ENCODE data around the gene MATCAP1.

MATCAP1 gene

GRCh38 chr16:67156143-67156844, 27.5 kb downstream of the MATCAP1 start:
- H3K27me3 ChIP-seq (replicated peaks; ENCODE audit: insufficient read depth, low read length), result no peaks in the 10 kb centered on the region
- H3K9ac ChIP-seq (ENCODE audit: low read length), result no peak overlapping the region
- H4K20me1 ChIP-seq (ENCODE audit: insufficient read depth, low read length), result no peaks in the 10 kb centered on the region
- no peak overlapping the region for H3K27ac ChIP-seq (ENCODE audit: low read length)
- H3K36me3 ChIP-seq (replicated peaks; ENCODE audit: insufficient read depth, low read length), result no peaks in the 10 kb centered on the region
- H3K4me1 ChIP-seq (ENCODE audit: low read length), result peaks cover 18% of the 10 kb centered on the region
- H3K79me2 ChIP-seq (ENCODE audit: low read length), result peaks cover 17% of the 10 kb centered on the region
- H3K9me2 ChIP-seq (replicated peaks; ENCODE audit: insufficient read depth, low read length), result no peaks in the 10 kb centered on the region
- TF ChIP-seq CTCF (IDR thresholded peaks at IDR 0.05; ENCODE audit: low read length) (no peak), EZH2phosphoT487 (IDR thresholded peaks at IDR 0.05; ENCODE audit: low read length) (no peak), EZH2 (optimal IDR thresholded peaks at IDR 0.05; ENCODE audit: low read depth, low read length) (no peak)
- H3K4me3 ChIP-seq (ENCODE audit: low read length), result no peak overlapping the region
- H3F3A ChIP-seq (ENCODE audit: insufficient read depth, low read length), result peaks cover 32% of the 10 kb centered on the region
- H3K4me2 ChIP-seq (ENCODE audit: low read depth, low read length), result no peak overlapping the region
- H3K9me3 ChIP-seq (replicated peaks; ENCODE audit: insufficient read depth, low read length), result no peaks in the 10 kb centered on the region
- no peak for DNase-seq
- no peak overlapping the region for H2AFZ ChIP-seq (ENCODE audit: low read length)

GRCh38 chr16:67155295-67156142, 28.2 kb downstream of the MATCAP1 start:
- no peaks in the 10 kb centered on the region for H4K20me1 ChIP-seq (ENCODE audit: insufficient read depth, low read length)
- TF ChIP-seq EZH2phosphoT487 (IDR thresholded peaks at IDR 0.05; ENCODE audit: low read length) (no peak), EZH2 (optimal IDR thresholded peaks at IDR 0.05; ENCODE audit: low read depth, low read length) (no peak), CTCF (IDR thresholded peaks at IDR 0.05; ENCODE audit: low read length) (peak; percentile 92)
- peak overlapping the region; percentile 95 for H3K4me2 ChIP-seq (ENCODE audit: low read depth, low read length)
- peaks cover 17% of the 10 kb centered on the region for H3K79me2 ChIP-seq (ENCODE audit: low read length)
- H3K36me3 ChIP-seq (replicated peaks; ENCODE audit: insufficient read depth, low read length), result no peaks in the 10 kb centered on the region
- no peaks in the 10 kb centered on the region for H3K9me3 ChIP-seq (replicated peaks; ENCODE audit: insufficient read depth, low read length)
- no peak overlapping the region for H3K27ac ChIP-seq (ENCODE audit: low read length)
- H3K27me3 ChIP-seq (replicated peaks; ENCODE audit: insufficient read depth, low read length), result no peaks in the 10 kb centered on the region
- H2AFZ ChIP-seq (ENCODE audit: low read length), result no peak overlapping the region
- H3K9me2 ChIP-seq (replicated peaks; ENCODE audit: insufficient read depth, low read length), result no peaks in the 10 kb centered on the region
- peak overlapping the region; percentile 35 for H3K4me3 ChIP-seq (ENCODE audit: low read length)
- DNase-seq, result peak; percentile 77
- no peak overlapping the region; the same call in 1 of the 2 replicates for H3K9ac ChIP-seq (ENCODE audit: low read length)
- H3F3A ChIP-seq (ENCODE audit: insufficient read depth, low read length), result peaks cover 32% of the 10 kb centered on the region
- peaks cover 18% of the 10 kb centered on the region for H3K4me1 ChIP-seq (ENCODE audit: low read length)

GRCh38 chr16:67154578-67155294, 29.0 kb downstream of the MATCAP1 start:
- Histone ChIP-seq H3K36me3 (replicated peaks; ENCODE audit: insufficient read depth, low read length) (no peaks in the 10 kb centered on the region), H3K27ac (ENCODE audit: low read length) (no peak overlapping the region), H2AFZ (ENCODE audit: low read length) (no peak overlapping the region), H4K20me1 (ENCODE audit: insufficient read depth, low read length) (no peaks in the 10 kb centered on the region), H3K9me3 (replicated peaks; ENCODE audit: insufficient read depth, low read length) (no peaks in the 10 kb centered on the region), H3K27me3 (replicated peaks; ENCODE audit: insufficient read depth, low read length) (no peaks in the 10 kb centered on the region), H3K9me2 (replicated peaks; ENCODE audit: insufficient read depth, low read length) (no peaks in the 10 kb centered on the region), H3K4me2 (ENCODE audit: low read depth, low read length) (peak overlapping the region; percentile 95), H3K4me3 (ENCODE audit: low read length) (peak overlapping the region; percentile 35), H3K79me2 (ENCODE audit: low read length) (peaks cover 17% of the 10 kb centered on the region), H3K9ac (ENCODE audit: low read length) (no peak overlapping the region; the same call in 1 of the 2 replicates), H3F3A (ENCODE audit: insufficient read depth, low read length) (peaks cover 29% of the 10 kb centered on the region), H3K4me1 (ENCODE audit: low read length) (peaks cover 18% of the 10 kb centered on the region)
- DNase-seq, result no peak
- TF ChIP-seq EZH2 (optimal IDR thresholded peaks at IDR 0.05; ENCODE audit: low read depth, low read length) (no peak), EZH2phosphoT487 (IDR thresholded peaks at IDR 0.05; ENCODE audit: low read length) (no peak), CTCF (IDR thresholded peaks at IDR 0.05; ENCODE audit: low read length) (no peak)

All from MM.1S (cell line).